T-cell (primary cell): ENCODE data around the gene CHAF1A. TPM values are rescaled to one million over a fixed set of nuclear protein-coding genes. Genes with fewer than 3 reads are reported as not detected.

Experiments
- ATAC-seq, 4 experiments: fragments of 200-7000 bp in 3 of 4; fragments of 150-1000 bp in 1 of 4; cut with Tn5 transposase; replicated peaks in 1 of 4; 1 replicate in 3 of 4; 2 replicates in 1 of 4; pipeline ENCODE4 v1.10.0; 2021; ENCODE audit warnings: moderate library complexity in 3 of 4, mild to moderate bottlenecking in 2 of 4, moderate number of reproducible peaks in 1 of 4
- CTCF ChIA-PET, 2 donors: fragments of 300-600 bp; sonication (Branson Sonifier 250); formaldehyde crosslinking; loops; one replicate each; lab custom pipeline; 2022; ENCODE audit warnings: antibody characterized with exemption in 2 of 2; lab: Charles Lee
- POLR2A ChIA-PET, 2 donors: fragments of 300-600 bp; sonication (Branson Sonifier 250); formaldehyde crosslinking; loops; one replicate each; lab custom pipeline; 2022; ENCODE audit warnings: antibody characterized with exemption in 2 of 2; lab: Charles Lee
- DNase-seq, 35 experiments: peaks; one replicate each; pipeline versions ENCODE4 v3.0.0 to v3.0.0-alpha.2; 2013 to 2023
- H3K27ac ChIP-seq: one replicate; pipeline ENCODE4 v1.5.1; 2013; ENCODE audit warnings: low read length
- H3K27me3 ChIP-seq, 2 experiments: replicated peaks in 1 of 2; 1 replicate in 1 of 2; 2 replicates in 1 of 2; pipeline versions ENCODE4 v1.6.1 to v1.7.0; 2013; ENCODE audit warnings: low read length in 1 of 2, mixed read lengths in 1 of 2; ENCODE audit not compliant: control insufficient read depth in 2 of 2, insufficient read depth in 2 of 2; ENCODE audit errors: extremely low read depth in 1 of 2
- H3K36me3 ChIP-seq, 2 donors: 1 replicate in 1 of 2; 2 replicates in 1 of 2; pipeline versions ENCODE4 v1.6.1 to v1.7.0; 2013; ENCODE audit warnings: low read length in 1 of 2; ENCODE audit not compliant: control insufficient read depth in 2 of 2, insufficient read depth in 1 of 2; ENCODE audit errors: extremely low read depth in 1 of 2
- H3K4me1 ChIP-seq, 2 experiments: 1 replicate in 1 of 2; 2 replicates in 1 of 2; pipeline versions ENCODE4 v1.6.1 to v1.7.0; 2013; ENCODE audit warnings: low read length in 2 of 2, mixed read lengths in 1 of 2; ENCODE audit not compliant: insufficient read depth in 2 of 2, control insufficient read depth in 1 of 2; ENCODE audit errors: extremely low read depth in 1 of 2
- H3K4me3 ChIP-seq, 2 donors: 1 replicate in 1 of 2; 2 replicates in 1 of 2; pipeline versions ENCODE4 v1.5.1 to v1.7.0; 2013; ENCODE audit warnings: mild to moderate bottlenecking in 2 of 2, low read length in 1 of 2, moderate library complexity in 1 of 2; ENCODE audit not compliant: control insufficient read depth in 1 of 2; ENCODE audit errors: extremely low read depth in 1 of 2
- H3K9me3 ChIP-seq: 2 replicates; pipeline ENCODE4 v1.7.0; 2013
- H3K27ac Mint-ChIP-seq, 2 donors: one replicate each; pipeline ENCODE4 v1.8.0; 2020 to 2021; ENCODE audit warnings: mild to moderate bottlenecking in 2 of 2, mixed read lengths in 2 of 2
- H3K27me3 Mint-ChIP-seq, 2 donors: one replicate each; pipeline ENCODE4 v1.8.0; 2021 to 2022; ENCODE audit warnings: mixed read lengths in 2 of 2
- H3K36me3 Mint-ChIP-seq: one replicate; pipeline ENCODE4 v1.8.0; 2021; ENCODE audit warnings: mixed read lengths
- H3K4me1 Mint-ChIP-seq, 3 donors: one replicate each; pipeline ENCODE4 v1.8.0; 2020 to 2022; ENCODE audit warnings: mixed read lengths in 3 of 3, mild to moderate bottlenecking in 1 of 3
- H3K4me3 Mint-ChIP-seq, 3 donors: one replicate each; pipeline ENCODE4 v1.8.0; 2020 to 2022; ENCODE audit warnings: mild to moderate bottlenecking in 3 of 3, mixed read lengths in 3 of 3, moderate library complexity in 3 of 3
- H3K9me3 Mint-ChIP-seq, 3 donors: one replicate each; pipeline ENCODE4 v1.8.0; 2020 to 2022; ENCODE audit warnings: mixed read lengths in 3 of 3
- WGBS: methylation state at CpG from one replicate; pipeline ENCODE4 v1.1.5; 2013; ENCODE audit warnings: missing lambda C conversion rate; ENCODE audit not compliant: insufficient coverage; 5-methylcytosine and 5-hydroxymethylcytosine counted together
- total RNA-seq, 35 experiments: library from RNA in 6 of 35; stranded (reverse) in 6 of 35; fragments of 120-200 nt in 1 of 35; gene quantifications; one replicate each; pipeline versions ENCODE4 v1.2.1 to v1.2.4 and lab custom pipeline; 2013 to 2026

The CHAF1A gene
- total RNA-seq, 5 donors from 2014 or later (not counting 1 experiment from before 2014, with no cell fraction given), result 14.4 to 27.3 (median 16.5) TPM

DNA sequence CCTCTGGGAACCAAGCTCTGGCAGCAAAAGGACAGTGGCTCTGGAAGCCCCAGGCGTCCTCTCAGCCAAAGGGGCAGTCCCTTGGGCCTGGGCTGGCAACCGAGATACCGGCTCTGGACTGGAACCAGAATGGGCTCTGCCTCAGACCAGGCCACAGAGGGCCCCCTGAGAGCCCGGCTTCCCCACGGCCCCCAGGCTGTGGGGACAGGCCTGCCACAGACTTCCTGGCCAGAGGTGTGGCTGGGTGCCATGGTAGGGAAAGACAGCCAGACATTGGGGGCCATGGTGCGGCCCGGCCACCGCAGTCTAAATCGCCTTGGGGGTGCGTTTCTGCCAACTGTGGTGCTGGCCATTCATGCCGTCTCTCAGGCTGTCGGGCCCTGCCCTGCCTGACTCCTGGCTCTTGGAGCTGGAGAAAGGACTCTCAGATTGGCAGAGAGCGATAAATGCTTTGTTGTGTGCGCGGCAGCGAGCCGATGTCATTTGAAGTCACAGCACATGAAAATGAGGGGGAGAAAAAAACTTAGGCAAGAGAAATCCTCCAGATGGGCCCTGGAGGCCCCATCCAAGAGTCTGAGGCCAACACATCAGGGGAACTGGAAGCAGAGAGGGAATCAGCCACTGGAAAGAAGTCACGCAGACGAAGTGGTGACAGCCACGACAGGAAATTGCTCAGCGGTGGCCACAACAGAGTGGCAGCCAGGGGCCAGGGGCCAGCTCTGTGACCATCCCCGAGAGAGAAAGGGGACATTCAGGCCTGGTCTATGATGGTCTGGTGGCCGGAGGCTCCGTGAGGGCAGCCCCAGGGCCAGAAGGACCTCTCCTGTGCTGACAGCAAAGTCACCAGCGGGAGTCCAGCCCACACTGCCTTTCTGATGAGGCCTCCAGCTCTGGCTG, 28.6 kb upstream of the CHAF1A start:
- 84% methylated on average over 18 of the region's 25 CpGs for WGBS
- Histone ChIP-seq H3K4me1 (peaks cover 14 to 100% of the 10 kb centered on the region in 2 experiments), H3K4me3 (no peak overlapping the region), H3K27me3 (no peaks in the 10 kb centered on the region), H3K36me3 (peaks cover 0 to 9% of the 10 kb centered on the region in 2 donors), H3K9me3 (no peaks in the 10 kb centered on the region), H3K27ac (no peak overlapping the region)
- Mint-ChIP-seq H3K9me3 (no peaks in the 10 kb centered on the region), H3K27ac (peak overlapping the region; percentile 52 to 53), H3K4me1 (peaks cover 47 to 76% (median 60%) of the 10 kb centered on the region in 3 donors), H3K27me3 (no peaks in the 10 kb centered on the region), H3K36me3 (no peaks in the 10 kb centered on the region), H3K4me3 (no peak overlapping the region)
- ATAC-seq, result no peak
- no peak for DNase-seq
- ChIA-PET POLR2A (no interaction called here), CTCF (no interaction called here)

DNA sequence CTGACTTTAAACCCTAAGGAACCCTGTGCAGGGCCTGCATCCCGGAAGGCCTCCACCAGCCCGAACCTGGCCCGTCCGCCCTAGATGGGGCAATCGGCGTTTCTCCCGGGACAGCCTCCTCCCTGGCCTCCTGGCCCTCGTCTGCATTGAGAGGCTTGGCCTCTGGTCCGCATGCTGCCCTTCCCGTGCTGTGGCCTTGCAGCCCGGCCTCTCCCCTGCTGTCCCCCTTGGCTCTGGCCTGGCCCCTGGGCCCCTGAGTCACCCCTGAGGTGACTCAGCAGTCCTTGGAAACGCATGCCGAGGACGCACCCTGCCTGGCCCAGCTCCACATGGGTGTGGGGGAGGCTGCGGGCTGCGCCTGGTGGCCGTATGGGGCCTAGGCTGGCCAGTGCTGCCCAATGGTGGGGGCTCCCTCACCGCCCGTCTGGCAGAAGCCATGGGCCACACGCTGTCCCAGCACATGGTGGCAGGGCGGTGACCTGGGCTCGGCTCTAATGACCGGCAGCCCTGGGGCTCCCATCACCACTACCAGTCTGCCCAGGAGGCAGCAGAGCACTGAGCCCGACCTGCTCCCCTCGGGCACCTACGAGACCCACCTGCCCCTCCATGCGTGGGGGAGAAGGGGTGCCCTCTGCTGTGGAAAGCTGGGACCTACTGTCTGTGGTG, 27.8 kb upstream of the CHAF1A start:
- peaks cover 47 to 78% (median 62%) of the 10 kb centered on the region in 3 donors for H3K4me1 Mint-ChIP-seq
- no peak overlapping the region for H3K27ac ChIP-seq
- 96% methylated on average over 17 of the region's 27 CpGs for WGBS

DNA sequence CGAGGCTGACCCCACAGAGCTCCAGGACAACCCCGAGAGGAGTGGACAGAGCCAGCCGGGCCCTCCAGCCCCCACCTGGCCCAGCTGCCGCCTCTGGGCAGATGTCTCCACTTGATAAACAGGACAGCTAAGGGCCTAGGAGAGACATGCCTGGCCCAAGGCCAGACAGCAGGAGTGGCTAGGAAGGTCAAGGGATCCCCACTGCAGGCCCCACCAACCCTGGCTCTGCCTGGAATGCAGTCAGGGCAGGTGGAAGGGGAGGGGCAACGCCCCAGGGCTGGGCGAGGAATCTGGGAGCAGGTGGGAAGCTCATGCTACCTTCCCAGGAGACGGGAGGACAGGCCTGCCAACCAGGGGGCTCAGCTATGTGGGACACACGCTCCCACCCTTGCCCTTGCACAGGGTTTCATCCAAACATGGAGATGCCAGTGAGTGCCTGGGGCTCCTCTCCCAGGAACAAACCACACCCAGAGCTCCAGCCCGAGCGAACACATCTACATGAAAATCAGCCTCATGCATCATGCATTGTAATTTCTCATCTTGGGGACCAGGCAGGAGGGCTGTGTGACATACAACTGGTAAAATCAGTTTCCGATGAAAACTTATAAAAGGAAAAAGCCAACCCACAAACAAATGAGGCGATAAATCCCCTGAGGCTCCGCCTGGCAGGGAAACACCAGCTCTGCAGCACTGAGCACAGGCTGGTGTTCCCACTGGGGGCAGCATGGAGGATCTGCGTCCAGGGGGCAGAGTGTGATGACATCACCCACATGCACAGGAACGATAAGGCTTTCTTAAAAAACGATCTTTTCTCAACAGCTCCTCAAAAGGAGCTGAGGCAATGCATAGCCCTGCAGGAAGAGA, 27.0 kb upstream of the CHAF1A start:
- no peaks in the 10 kb centered on the region for H3K36me3 Mint-ChIP-seq
- Histone ChIP-seq H3K4me3 (no peak overlapping the region), H3K27me3 (no peaks in the 10 kb centered on the region), H3K4me1 (peaks cover 24 to 100% of the 10 kb centered on the region in 2 experiments), H3K27ac (no peak overlapping the region), H3K36me3 (peaks cover 0 to 9% of the 10 kb centered on the region in 2 donors), H3K9me3 (no peaks in the 10 kb centered on the region)
- 92% methylated on average over 9 of the region's 16 CpGs for WGBS
- no peak for DNase-seq
- peaks cover 51 to 78% (median 62%) of the 10 kb centered on the region in 3 donors for H3K4me1 Mint-ChIP-seq
- no peaks in the 10 kb centered on the region for H3K27me3 Mint-ChIP-seq
- H3K9me3 Mint-ChIP-seq, result no peaks in the 10 kb centered on the region
- no peak for ATAC-seq
- H3K27ac Mint-ChIP-seq, result peak overlapping the region; percentile 16 to 69
- ChIA-PET POLR2A (no interaction called here), CTCF (no interaction called here)
- H3K4me3 Mint-ChIP-seq, result no peak overlapping the region

More for the DNA sequence above, 27.8 kb upstream of the CHAF1A start:
- no peaks in the 10 kb centered on the region for H3K9me3 ChIP-seq
- Mint-ChIP-seq H3K4me3 (no peak overlapping the region), H3K27me3 (no peaks in the 10 kb centered on the region), H3K9me3 (no peaks in the 10 kb centered on the region), H3K36me3 (no peaks in the 10 kb centered on the region), H3K27ac (no peak overlapping the region)
- H3K4me1 ChIP-seq, result peaks cover 21 to 100% of the 10 kb centered on the region in 2 experiments
- no peak overlapping the region for H3K4me3 ChIP-seq
- peaks cover 0 to 9% of the 10 kb centered on the region in 2 donors for H3K36me3 ChIP-seq
- DNase-seq (no peak), ATAC-seq (no peak)
- ChIA-PET CTCF (no interaction called here), POLR2A (no interaction called here)
- H3K27me3 ChIP-seq, result no peaks in the 10 kb centered on the region

DNA sequence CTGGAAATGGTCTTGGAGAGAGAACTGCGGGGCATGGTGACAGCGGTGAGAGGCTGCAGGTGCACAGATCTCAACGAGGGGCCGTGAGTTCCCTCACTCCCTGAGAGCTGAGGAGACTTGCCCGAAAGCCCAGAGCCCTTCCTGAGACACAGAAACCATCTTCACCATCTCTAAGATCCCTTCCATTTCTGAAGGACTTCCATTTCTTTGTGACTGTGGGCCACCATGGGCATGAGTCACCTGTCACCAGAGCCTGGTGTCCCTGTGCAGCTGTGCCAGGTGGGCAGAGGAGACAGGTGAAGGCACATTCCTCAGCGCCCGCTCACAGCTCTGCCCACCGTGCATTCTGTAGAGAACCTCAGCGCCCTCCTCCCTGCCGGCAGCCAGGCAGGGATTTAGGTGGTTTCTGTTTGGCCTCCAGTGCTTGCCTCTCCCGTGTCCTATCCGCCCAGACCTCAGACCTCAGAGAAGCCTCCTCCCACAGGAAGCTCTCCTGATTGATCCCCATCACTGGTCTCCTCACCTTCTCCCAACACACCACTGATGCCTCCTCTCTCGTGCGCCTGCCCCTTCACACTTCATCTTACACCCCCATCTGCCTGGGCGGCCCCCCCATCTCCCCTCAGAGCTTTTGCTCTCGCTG, 26.3 kb upstream of the CHAF1A start:
- Histone ChIP-seq H3K9me3 (no peaks in the 10 kb centered on the region), H3K36me3 (peaks cover 0 to 9% of the 10 kb centered on the region in 2 donors), H3K4me3 (no peak overlapping the region), H3K27ac (no peak overlapping the region), H3K27me3 (no peaks in the 10 kb centered on the region), H3K4me1 (peaks cover 23 to 100% of the 10 kb centered on the region in 2 experiments)
- Mint-ChIP-seq H3K9me3 (no peaks in the 10 kb centered on the region), H3K4me1 (peaks cover 51 to 78% (median 59%) of the 10 kb centered on the region in 3 donors), H3K27me3 (no peaks in the 10 kb centered on the region), H3K4me3 (no peak overlapping the region), H3K27ac (peak overlapping the region; percentile 69 to 81), H3K36me3 (no peaks in the 10 kb centered on the region)
- CTCF ChIA-PET, result interaction anchor here in 1 of 2 donors (0.6 kb wide), 1 partner anchor 38 kb away, joined by 3 read pairs; no protein-coding TSS in a partner anchor
- WGBS, result 89% methylated on average over 12 of the region's 16 CpGs
- ATAC-seq, result no peak
- DNase-seq, result no peak
- POLR2A ChIA-PET, result no interaction called here

DNA sequence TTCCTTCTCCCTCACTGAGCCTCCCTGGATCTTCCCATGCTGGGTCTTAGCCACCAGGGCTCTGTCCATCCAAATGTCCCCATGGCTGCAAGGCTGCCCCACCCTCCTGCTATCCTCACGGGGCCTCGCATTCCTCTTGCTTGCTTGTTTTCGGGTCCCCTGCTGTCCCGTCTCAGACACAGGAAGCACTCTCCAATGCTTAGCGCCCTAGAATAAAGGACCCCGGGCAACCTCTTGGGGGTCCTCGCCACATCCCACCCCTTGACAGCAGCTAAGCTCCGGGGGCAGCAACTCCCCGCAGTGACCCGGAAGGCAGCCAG, 25.8 kb upstream of the CHAF1A start:
- H3K4me1 Mint-ChIP-seq, result peaks cover 56 to 77% (median 57%) of the 10 kb centered on the region in 3 donors
- POLR2A ChIA-PET, result no interaction called here
- CTCF ChIA-PET, result interaction anchor here (0.6 to 0.7 kb wide), 2 partner anchors 38 to 1180 kb away, joined by 3 read pairs; no protein-coding TSS in a partner anchor
- 95% methylated on average over 9 of the region's 10 CpGs for WGBS
- no peaks in the 10 kb centered on the region for H3K36me3 Mint-ChIP-seq
- H3K27ac Mint-ChIP-seq, result peak overlapping the region; percentile 69 to 81
- peaks cover 0 to 8% of the 10 kb centered on the region in 2 donors for H3K36me3 ChIP-seq
- ATAC-seq, result no peak
- no peak overlapping the region for H3K27ac ChIP-seq
- no peak overlapping the region for H3K4me3 Mint-ChIP-seq
- no peaks in the 10 kb centered on the region for H3K9me3 ChIP-seq
- H3K27me3 ChIP-seq, result no peaks in the 10 kb centered on the region
- no peak for DNase-seq
- no peaks in the 10 kb centered on the region for H3K27me3 Mint-ChIP-seq
- no peaks in the 10 kb centered on the region for H3K9me3 Mint-ChIP-seq
- H3K4me3 ChIP-seq, result no peak overlapping the region
- H3K4me1 ChIP-seq, result peaks cover 22 to 98% of the 10 kb centered on the region in 2 experiments
